Stimulated activated CD4-positive, alpha-beta T cell treated with anti-CD3 and anti-CD28 coated beads, Interleukin-1b, Interleukin-23, amount 100 ng/mL, for 48 hours (primary cell): ENCODE results near the gene TUBE1.
"Not testable (repeated sequence)": the region's sequence is repeated elsewhere in the genome, so short reads cannot be mapped to it uniquely, and the experiment has no call there.

Experiments
- DNase-seq: peaks from one replicate; pipeline ENCODE4 v3.0.0-alpha.2; 2020

Gene TUBE1, protein sequence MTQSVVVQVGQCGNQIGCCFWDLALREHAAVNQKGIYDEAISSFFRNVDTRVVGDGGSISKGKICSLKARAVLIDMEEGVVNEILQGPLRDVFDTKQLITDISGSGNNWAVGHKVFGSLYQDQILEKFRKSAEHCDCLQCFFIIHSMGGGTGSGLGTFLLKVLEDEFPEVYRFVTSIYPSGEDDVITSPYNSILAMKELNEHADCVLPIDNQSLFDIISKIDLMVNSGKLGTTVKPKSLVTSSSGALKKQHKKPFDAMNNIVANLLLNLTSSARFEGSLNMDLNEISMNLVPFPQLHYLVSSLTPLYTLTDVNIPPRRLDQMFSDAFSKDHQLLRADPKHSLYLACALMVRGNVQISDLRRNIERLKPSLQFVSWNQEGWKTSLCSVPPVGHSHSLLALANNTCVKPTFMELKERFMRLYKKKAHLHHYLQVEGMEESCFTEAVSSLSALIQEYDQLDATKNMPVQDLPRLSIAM

GRCh38 chr6:112087136-112087911, at the start of gene TUBE1, which contains the start of gene FAM229B:
Gene TUBE1 (minus strand): TSS chr6:112087482. CDS start chr6:112087434, 48 bp downstream.
Gene FAM229B (plus strand): TSS chr6:112087591. CDS start chr6:112099284, 11,693 bp downstream.
- peak; percentile 92 for DNase-seq

DNA sequence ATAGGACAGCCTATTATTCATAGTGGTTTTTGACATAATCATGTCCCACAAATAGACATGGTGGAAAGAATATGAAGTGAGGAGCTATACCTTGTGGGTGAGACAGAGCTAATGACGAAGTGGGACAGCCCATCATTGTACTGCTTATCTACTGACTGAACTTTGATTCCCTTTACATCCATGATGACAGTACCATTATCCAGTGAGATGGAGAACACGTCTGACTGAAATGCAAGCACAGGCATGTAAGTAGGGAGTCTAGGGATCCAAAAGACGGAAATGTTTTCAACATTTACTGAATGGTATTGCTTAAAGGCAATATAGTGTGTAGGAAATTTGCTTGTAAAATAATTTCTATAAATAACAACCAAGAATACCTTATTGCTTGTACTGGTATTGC, 43.6 kb upstream of the TUBE1 start:
- no peak for DNase-seq

DNA sequence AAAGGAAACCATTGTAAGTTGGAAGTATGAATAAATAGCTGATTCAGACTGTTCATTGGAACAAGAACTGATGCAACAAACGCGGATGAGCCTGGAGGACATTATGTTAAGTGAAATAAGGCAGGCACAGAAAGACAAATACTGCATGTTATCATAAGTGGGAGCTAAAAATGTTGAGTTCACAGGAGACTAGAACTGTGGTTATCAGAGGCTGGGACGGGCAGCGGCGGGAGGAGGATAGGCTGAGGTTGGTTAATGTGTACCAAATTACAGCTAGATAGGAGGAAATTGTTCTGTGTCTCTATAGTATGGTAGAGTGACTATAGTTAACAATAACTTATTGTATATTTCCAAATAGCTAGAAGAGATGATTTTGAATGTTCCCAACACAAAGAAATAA, 40.9 kb upstream of the TUBE1 start:
- no peak for DNase-seq

GRCh38 chr6:112123982-112124381, 36.7 kb upstream of the TUBE1 start:
- no peak for DNase-seq

GRCh38 chr6:112122756-112123155, 35.5 kb upstream of the TUBE1 start:
- DNase-seq, result no peak

DNA sequence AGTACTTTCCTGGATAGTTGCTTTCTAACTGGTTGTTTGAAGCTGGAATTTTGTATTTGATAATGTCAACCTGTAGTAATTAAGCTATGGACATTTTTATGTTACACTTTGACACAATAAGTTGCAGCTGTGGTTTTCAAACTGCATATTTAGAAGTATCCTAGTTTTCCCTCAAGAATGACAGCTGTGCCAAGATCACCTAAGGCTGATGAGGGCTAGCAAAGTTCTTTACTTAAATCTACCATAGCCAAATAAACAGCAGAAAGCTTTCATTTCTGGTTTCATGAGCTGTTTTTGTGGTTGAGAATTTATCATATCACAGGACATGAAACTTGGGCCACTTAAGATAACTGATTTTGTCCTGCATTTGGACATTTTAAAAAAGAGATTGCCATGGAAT, 30.8 kb upstream of the TUBE1 start:
- DNase-seq, result no peak

DNA sequence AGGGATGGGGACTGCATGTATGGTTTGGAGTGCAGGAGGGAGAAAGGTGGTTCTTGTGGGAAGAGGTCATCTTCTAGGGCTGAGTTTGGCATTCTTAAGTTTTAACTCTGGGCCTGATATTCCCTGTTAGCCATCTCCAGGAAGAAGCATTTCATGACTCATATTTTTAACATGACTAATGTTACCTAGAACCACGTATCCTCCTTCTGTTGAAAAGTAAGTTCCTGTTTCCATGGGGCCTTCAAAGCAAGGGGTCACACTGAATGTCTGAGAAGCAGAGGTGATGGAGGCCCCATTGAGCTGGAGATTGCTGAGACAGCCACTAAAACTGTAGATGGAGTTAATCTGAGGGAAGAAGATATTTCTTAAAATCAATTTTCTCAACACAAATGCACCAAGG, 30.3 kb upstream of the TUBE1 start:
- no peak for DNase-seq

GRCh38 chr6:112116221-112116620, 28.9 kb upstream of the TUBE1 start:
- DNase-seq, result no peak

DNA sequence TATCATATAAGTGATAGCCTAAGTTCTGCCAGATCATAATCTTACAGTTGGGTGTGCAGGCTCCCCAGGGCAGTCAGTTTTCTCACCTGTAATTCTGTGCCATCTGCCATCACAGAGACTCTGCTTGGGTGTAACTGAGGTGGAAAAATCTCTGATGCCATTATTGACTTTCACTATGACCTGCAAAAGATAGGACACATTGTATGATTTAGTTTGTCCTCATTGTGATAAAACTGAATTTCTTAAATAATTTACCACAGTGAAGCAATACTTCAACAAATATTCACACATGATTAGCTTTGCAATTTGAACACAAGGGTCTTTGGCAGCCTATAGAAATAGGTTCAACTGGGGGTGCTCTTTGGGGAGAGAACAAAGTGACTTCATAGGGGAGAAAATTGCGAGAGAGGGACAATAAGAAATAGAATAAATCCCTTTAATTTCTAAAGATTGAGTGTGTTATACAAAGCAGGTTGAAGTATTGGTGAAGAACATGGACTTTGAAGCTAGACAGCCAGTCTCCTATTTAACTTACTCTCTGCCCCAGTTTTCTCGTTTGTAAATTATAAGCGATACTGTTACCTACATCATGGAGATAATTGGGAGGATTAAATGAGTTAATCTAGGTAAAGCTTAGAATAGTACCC, 27.4 kb upstream of the TUBE1 start:
- DNase-seq, result no peak

- no peak for DNase-seq
These were observed 26.6 kb upstream of the TUBE1 start for GRCh38 chr6:112113918-112114317.

DNA sequence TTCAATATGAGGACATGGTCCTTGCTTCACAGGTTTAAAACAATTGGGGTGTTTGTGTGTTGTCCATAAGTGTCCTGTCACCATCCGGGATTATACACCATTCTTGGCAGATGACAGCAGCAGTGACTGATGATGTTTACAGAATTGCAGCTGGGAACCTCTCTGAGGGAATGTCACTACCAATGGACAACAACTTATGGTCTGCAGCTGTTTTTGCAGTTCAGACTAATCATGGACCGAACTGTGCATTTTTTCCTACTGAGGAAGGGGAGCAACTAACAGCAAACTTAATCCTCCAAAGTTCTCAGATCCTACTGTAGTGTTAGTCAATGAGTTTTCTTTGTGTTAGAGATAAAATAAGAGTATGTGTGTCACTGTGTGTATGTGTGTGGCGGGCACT, 26.1 kb upstream of the TUBE1 start:
- DNase-seq, result no peak

GRCh38 chr6:112109262-112109661, 22.0 kb upstream of the TUBE1 start:
- DNase-seq, result no peak

DNA sequence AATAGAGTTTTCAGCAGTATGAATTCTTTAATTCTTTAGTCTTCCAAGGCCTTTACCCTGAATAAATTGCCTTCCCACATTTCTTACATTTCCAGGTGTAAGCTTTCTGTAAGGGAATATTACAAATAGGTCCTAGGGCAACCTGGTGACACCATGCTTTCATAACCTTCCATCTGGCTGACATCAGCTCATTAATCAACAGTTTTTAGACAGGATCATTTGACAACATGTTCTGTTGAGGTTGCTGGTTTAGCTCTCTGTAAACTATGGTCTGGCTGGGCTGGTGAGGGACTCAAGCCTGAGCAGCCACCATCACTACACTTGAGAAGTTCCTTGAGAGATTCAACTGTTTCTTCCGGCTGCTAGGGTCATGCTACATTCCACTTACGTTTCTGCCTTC, 19.3 kb upstream of the TUBE1 start:
- DNase-seq, result no peak

GRCh38 chr6:112106026-112106425, 18.7 kb upstream of the TUBE1 start:
- DNase-seq, result not testable (repeated sequence)

GRCh38 chr6:112100561-112100960, 13.3 kb upstream of the TUBE1 start:
- no peak for DNase-seq

DNA sequence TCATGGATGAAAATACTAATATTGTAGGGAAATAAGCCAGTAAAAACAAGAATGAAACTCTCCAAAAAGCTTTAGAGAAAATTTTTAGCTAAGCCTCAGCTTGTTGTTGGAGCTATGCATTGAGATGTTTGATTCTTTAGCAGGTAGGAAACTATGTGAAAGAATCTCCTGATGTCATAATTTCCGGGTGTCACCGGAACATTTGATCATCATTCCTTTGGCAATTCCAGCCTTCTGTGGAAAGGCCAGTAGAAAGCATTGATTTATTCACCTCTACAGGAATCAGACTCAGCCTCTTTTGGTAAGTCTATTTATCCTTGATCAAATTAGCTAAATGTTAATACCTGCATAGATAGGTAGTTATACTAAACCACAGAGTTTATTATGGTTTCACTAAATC, 9.6 kb upstream of the TUBE1 start:
- no peak for DNase-seq

GRCh38 chr6:112087916-112088315, 634 bp upstream of the TUBE1 start:
- DNase-seq, result no peak

DNA sequence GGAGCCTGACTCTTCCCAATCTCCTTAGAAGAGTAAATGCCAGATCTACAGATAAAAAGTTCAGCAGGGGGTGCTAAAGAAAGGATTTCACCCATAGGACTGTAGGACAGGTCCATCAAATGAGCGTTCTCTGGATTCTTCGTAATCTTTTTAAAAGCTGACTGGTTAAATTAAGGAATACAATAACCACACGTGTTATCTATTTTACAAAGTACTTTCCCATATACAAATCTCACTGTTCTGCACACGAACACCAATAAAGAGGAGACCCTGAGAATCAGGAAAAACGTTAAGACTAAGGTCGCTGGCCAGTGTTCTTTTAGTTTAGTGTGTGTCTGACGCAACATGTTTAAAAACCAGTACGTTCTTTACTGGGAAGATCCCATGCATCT, 542 bp downstream of the TUBE1 start:
- DNase-seq, result no peak

DNA sequence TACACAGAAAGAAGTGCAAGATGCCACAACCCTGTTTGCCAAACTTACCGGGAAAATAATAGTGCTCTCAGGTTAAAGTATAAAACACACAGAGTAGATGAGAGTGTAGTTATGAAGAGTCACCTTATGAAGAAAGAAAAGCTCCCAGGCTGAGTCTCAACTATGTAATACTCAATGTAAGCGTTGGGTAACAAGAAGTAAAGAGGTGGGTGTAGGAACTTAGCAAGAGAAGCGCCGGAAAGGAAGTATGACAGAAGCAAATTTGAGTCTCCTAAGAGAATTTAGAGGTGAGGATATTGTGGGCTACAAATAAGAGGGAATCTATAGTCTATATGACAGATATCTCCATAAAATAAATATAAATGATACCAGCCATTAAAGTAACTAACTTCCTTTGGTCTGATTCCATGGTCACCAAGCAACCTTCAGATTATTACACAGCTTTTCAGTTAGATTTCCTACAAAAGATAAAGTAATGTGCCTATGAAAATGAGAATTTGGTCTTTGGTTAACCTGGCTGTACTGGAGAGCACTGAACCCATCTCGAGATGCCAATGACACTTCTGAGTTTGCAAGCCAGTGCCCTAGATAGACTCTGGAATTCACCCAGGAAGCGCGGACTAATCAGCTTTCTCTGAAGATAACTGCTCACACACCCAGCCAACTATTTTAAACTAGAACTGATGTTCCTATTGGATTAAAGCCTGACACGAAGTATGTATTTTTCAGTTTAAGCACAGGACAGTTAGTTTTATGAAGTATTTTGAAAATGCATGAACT, 1.8 kb downstream of the TUBE1 start:
- no peak for DNase-seq

DNA sequence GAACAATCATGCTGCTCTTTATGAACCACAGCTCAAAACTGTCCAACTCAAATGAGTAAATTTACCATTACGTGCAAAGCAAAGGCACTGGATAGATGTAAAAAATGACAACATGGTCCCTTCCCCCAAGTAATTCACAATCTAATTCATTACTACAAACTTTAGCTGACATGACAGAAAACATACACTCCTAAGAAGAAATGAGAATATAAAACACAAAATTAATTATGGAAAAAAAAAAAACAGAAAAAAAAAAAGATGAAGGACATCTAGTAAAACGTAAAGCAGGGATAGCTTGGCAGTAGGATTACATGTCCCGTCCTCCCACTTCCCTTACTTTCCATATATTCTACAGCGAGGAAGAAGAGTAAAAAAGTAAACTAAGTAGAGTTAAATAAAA, 5.7 kb downstream of the TUBE1 start:
- no peak for DNase-seq

- DNase-seq, result no peak
These were observed 20.7 kb downstream of the TUBE1 start for GRCh38 chr6:112066606-112067005.

DNA sequence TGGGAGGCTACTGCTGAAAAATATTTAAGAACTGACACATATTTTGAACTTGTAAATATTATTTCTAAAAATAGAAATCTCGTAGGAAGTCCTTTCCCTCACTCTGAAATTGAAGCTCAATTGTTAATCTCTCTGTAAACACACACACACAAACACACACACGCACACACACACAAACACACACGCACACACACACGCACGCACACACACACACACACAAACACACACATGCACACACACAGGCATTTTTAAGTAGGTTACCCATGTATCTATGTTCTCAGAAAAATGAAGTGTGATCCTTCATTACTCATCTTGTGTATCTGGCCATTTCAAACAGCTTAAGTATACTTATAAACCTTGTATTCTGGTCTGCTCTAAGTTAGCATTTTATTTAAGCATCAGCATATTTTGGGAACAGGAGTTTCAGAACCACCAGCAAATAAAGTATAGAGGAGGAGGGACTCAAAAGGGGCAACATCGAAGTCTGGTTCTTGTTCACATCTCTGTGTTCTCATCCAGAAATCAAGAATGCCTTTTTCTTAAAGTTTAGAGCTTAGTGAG, 21.8 kb downstream of the TUBE1 start:
- DNase-seq, result no peak
